NCI-H1417 (cell line): Measurements from ENCODE around the gene SPAG5.

ENCODE experiments used
- DNase-seq, 3 experiments: peaks; one replicate each; lab custom pipeline; 2025; lab: John Stamatoyannopoulos, UW

Gene SPAG5

DNA sequence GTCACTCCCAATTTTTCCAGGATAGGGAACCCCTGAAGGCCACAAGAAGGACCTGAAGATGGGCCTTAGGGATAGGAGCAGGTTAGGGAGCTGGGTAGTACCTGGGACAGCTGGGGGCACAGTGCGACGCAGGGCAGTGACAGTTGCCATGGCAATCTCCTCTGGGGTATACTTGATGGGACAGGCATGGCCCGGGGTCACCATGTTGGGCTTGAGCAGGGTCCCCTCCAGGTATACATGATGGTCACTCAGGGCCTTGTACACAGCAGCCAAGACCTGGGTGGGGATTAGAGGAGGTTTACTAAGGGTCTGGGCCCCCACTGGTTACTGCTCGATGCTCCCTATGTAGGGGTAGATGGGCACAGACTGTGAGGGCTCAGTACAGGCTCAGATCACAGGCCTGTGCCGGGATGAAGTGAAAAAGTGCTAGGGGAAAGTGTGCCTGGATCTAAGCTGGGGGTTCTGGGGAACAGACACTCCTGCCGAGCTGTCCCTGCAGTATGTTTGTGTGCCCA is 24.8 kb downstream of the SPAG5 start:
- DNase-seq: no peak

- DNase-seq: no peak
These were observed 25.3 kb downstream of the SPAG5 start for GRCh38 chr17:28573521-28573920.

GRCh38 chr17:28573040-28573380 is 25.8 kb downstream of the SPAG5 start:
- no peak for DNase-seq

GRCh38 chr17:28572259-28573039 is 26.4 kb downstream of the SPAG5 start:
- DNase-seq: no peak

DNA sequence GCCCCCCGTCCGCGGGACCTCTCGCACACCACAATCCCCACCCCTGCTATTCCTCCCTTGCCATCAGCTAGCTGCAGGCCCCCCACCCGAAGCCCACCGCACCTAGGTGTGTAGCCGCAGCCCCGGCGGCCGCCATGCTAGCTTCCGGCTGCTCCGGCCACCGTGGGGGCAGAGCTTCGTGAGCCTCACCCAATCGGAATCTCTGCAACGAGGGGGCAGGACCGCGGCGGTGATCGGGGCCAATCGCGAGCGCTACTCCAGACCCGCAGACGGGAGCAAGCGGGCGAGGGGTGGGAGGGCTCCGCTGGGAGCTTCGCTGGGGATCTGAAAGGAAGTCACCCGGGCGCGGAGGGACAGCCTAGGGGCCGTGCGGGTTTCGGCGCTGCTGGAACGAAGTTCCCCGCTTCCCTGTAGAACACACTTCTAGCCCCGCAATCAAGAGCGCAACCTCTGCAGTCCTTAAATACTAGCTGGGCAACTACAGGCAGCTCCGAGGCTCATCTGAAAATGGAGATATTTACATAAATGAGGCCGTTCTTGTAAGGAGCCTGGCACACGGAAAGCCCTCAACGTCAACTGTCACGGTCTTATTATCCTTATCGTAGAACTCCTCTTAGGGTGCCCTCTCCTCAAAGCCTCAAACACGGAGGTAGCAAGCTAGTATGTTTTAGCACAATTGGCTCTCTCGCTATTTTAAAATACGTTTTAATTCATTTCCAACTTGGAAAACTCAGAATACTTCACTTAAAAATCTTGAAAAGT is 27.3 kb downstream of the SPAG5 start, which contains the start of gene PIGS:
Gene PIGS (minus strand): TSS at position 164 of the 762 bp plus-strand sequence. CDS start 28 bp downstream, at position 136.
- DNase-seq: peak; percentile 92 to 96 (median 94)

- peak; percentile 31 to 79 (median 76) for DNase-seq
These were observed 28.0 kb downstream of the SPAG5 start for GRCh38 chr17:28570716-28571360.

DNA sequence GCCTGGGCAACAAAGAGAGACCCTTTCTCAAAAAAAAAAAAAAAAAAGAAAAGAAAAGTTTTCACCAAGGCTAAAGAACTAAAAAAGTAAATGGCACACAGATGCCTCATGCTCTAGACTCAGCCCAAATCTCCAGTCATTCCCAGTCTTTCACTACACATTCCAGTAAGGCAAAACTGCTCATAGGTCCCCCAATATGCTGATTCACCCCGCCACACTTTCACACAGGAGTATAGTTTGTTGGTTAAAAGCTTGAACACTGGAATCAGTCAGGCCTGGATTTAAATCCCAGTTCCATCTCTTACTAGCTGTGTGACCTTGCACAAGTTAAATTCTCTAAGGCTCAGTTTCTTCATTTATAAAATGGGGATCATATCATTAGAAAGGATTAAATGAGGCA is 29.4 kb downstream of the SPAG5 start:
- no peak for DNase-seq

- DNase-seq: no peak
These were observed 31.2 kb downstream of the SPAG5 start for GRCh38 chr17:28567604-28568003.

DNA sequence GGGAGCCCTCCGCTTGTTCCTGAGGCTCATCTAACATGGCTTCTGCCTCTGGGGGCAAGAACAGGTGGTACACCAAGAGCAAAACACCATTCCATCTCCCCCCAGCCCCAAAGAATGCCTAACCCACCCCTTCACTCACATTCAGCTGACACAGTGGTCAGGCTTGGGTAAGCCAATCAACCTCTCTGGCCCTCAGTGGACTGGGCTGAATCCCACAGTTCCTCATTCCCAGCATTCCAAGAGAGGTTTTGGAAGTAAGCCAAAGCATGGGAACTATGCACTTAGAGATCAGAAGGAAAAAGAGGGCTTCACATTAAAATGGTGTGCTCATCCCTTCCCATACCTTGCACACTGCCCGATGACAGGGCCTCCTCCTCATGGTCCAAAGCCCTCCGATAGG is 35.4 kb downstream of the SPAG5 start:
- DNase-seq: no peak

DNA sequence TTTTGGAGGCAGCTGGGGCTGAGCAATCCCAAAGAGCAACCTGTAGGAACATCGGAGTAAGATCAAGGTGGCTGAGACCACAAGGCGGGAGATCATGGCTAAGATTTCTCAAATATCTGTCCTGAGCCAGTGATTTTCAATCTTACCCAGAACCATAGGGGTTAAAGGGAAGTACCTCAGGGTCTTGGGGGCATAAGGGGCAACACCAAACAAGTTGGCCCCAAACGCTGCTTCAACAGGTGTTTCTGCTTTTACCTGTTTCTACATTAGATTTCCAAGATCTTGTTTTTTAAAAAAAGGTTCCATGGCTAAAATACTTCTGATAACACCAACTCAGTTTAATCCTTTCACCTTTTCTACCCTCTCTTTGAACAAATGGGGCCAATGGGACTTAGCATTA is 43.8 kb downstream of the SPAG5 start:
- DNase-seq: no peak

GRCh38 chr17:28554565-28554964 is 44.3 kb downstream of the SPAG5 start:
- no peak for DNase-seq

DNA sequence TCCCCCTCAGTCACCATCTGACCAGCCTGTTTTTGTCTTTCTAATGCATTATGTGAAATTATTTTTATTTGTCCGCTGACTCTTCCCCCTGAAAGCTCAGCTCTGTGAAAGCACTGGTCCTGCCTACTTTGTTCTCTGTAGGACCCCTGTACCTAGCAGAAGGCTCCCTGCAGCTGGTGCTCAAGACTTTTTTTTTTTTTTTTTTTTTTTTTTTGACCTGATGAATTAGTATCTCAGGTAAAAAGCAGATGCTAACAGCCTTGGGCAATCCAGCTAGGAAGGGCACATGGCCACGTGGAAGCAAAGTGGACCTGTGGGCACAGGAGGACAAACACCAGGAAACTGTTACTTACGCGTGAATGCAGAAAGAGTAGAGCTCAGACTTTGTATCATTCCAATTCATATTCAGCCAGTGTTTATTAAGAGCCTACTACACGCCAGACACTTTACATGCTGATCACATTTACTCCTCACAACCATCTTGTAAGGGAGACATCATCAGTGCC is 45.8 kb downstream of the SPAG5 start:
- DNase-seq: no peak

DNA sequence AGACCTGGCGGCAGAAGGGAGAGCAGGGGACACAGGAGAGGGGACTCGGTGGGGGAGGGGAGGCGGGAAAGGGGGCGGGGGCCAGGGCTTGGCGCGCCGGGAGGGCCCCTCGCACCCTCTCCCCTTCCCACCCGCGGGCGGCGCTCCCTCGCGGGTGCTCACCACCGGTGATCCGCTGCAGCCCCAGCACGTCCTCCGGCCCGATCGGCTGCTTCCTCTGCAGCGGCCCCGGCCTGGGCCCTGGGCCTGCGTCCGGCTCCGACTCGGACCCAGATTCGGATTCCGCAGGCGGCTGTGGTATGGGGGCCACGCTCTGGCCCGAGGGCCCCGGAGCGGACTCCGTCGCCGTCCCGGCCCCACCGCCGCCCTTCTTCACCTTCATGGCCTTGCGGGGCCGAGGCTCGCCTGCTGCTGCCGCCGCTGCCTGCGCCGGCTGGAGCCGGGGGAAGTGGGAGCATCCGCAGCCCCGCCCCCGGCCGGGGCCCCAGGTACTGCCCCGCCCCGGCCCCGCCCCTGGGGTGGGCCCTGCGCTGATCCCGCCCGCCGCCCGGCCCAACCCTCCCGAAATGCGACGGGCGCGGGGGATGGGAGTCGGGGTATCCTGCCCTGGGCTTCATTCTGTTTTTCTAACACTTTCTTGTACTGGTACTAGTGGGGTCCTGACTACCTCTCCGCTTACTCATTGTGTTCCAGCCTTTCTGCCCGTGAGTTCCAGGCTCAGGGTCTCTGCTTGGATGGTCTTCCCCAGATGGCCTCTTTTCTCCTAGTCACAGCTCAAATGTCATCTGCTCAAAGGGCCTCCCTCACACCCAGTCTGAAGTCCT is 46.4 kb downstream of the SPAG5 start, which contains the start of gene UNC119:
Gene UNC119 (minus strand): TSS at position 449 of the 824 bp plus-strand sequence. CDS start 67 bp downstream, at position 382.
- peak; percentile 80 to 84 (median 82) for DNase-seq

- DNase-seq: peak in 2 of 3 experiments; percentile 68 to 72
These were observed 47.2 kb downstream of the SPAG5 start for GRCh38 chr17:28551421-28552175.

GRCh38 chr17:28550858-28551257 is 48.0 kb downstream of the SPAG5 start:
- no peak for DNase-seq

DNA sequence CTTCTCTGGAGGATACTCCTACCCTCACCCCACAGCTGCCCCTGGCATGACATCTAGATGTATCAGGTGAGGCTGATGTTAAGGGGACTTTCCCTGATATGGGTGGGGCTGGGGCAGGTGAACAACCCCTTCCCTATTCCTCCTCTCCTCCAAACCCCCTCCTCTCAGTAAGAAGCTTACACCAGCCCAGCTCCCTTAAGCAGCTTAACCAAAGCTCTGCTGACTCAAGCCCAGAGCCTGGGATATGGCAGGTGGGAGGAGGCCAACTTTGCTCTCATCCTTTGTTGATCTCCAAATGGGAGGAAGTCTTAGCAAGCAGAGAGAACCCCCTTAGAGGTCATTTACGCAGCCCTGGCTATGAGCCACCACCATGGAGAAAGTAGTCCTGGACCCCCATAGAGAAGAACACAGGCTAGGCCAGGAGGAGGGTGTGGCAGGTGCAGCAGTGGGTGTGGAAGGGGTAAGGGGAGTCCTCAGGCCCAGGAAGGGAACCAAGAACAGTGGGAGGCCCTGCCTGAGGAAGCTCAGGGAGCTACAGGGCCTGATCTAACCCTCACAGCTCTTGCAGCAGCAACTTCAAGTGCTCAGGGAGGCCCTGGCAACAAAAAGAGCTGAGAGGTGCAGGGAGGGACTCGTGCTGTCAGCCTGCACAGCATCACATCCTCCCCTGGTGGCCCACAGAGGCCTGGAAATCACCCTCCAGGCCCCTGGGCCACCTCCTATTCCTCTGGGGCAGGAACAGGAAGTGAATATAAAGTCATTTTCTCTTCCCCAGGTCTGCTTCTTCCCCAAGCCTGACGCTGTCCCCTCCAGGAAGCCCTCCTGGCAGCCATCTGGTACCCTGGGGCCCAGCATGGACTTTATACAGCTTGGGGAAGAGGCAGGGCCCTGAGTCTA is 49.3 kb downstream of the SPAG5 start:
- no peak for DNase-seq

DNA sequence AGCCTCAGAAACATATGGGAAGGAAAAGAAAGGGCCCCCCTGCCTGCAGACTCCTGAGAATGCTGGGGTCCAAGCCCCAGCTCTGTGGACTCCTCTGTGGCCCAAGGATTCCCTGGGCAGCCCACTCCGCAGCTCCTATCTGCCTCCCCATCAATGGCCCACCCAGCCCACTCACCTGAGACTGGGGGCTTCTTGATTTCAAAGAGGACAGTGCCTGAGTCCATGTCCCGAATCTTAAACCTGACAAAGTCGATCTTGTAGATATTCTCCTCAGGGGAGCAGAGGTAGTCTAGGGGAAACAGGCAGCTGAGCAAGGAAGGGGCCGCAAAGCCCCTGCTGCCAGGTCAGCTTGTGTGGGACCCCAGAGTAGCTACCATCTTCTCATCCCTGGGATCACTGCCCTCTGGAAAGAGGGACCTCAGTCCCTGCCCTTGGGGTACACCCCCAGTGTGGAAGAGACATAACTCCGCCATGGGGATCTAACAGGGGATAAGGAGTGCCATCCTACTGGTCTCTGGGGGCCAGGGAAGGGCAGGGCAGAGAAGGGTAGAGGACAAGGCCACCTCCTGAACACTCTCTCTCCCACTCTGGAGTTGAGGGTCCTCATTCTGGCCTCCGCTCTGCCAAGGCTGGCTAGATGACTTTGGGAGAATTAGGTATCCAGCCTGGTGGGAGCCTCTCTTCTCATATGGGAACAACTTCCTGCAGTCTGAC is 50.3 kb downstream of the SPAG5 start:
- DNase-seq: no peak

DNA sequence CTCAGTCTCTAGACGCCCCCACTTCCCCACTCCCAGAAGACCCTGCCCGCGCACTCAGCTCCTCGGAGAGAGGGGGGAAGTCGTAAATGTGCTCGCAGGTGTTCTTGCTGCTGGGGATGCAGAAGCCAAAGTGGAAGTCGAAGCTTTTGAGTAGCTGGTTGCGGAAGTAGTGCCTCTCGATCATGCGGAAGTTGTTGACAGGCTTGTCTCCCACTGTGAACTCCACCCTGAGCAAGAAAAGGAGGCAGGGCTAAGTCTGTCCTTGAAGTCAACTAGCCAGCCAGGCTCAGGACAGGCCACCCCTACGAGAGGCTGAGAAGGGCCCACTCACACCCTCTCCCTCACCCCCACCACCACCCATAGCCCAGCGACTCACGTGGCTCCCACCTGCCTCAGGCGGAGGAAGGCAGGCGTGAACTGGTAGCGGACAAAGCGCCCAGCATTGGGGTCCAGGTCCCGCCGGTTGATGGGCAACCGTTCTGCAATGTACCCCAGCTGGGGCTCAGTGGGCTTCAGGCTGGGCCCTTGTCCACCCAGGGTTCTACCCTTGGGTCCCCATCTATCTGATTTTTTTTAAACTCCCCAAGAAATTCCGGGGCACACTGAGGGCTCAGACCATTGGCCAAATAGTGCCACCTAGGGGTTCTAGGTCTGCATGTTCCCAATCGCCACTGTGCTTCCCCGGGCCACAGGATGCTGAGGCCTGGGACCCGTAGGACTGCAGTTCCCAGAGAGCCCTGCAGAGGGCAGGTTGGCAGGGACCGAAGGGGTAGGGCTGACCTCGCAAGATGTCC is 51.0 kb downstream of the SPAG5 start:
- DNase-seq: peak; percentile 17 to 53 (median 42)
